Thyroid gland (tissue), 4 donors: ENCODE data around the gene KIF25.

Experiments used
- POLR2A ChIP-seq, 2 donors: fragments of 450-650 bp; IDR thresholded peaks; one replicate each; pipeline ENCODE4 v1.6.1; 2017; ENCODE audit warnings: antibody characterized with exemption in 2 of 2, mild to moderate bottlenecking in 2 of 2, moderate library complexity in 1 of 2
- TF ChIP-seq, protein P1 (sequence below), 6 experiments: fragments of 200-600 bp in 3 of 6; fragments of 450-650 bp in 3 of 6; sonication (generic) in 3 of 6; IDR thresholded peaks; one replicate each; pipeline ENCODE4 v1.5.1; 2016 to 2019; ENCODE audit warnings: antibody characterized with exemption in 6 of 6, mild to moderate bottlenecking in 2 of 6, inconsistent platforms in 1 of 6, moderate library complexity in 1 of 6

DNA sequence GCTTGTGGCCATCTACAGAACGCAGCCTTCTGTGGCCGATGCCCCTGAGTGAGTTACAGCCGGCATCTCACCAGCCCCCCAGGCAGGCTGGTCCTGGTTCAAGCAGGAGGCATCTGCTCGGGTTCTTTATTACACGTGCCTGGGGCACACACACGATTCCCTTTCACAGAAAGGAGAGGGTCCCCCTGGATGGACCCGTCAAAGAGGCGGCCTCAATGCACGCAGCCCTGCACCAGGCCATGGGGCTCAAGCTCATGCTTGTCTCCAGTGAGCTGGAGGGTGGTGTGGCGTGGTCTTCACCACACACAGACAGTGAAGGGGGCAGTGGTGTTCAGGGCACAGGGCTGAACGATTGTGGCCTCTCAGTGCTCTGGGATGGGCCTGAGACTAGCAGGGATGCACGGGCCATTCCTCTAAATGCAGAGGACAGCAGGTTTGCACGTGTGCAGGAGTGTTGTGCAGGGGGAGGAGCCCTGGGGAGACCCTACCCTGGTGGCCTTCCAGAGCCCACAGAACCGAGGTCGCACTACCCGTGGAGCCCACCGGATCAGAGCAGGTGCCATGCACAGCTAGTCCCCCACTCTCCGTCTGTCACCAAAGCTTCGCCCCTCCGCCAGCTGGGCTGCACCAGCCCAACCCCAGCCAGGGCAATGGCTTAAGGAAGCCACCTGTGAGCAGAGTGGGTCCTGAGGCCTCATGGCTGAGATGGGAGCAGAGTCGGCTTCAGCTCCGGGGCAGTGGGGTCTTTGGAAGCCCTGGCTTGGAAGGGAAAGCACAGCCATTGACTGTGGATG lies 58.4 kb downstream of the KIF25 start:
- TF ChIP-seq POLR2A (IDR thresholded peaks at IDR 0.05), result no peak
- TF ChIP-seq, protein P1, sequence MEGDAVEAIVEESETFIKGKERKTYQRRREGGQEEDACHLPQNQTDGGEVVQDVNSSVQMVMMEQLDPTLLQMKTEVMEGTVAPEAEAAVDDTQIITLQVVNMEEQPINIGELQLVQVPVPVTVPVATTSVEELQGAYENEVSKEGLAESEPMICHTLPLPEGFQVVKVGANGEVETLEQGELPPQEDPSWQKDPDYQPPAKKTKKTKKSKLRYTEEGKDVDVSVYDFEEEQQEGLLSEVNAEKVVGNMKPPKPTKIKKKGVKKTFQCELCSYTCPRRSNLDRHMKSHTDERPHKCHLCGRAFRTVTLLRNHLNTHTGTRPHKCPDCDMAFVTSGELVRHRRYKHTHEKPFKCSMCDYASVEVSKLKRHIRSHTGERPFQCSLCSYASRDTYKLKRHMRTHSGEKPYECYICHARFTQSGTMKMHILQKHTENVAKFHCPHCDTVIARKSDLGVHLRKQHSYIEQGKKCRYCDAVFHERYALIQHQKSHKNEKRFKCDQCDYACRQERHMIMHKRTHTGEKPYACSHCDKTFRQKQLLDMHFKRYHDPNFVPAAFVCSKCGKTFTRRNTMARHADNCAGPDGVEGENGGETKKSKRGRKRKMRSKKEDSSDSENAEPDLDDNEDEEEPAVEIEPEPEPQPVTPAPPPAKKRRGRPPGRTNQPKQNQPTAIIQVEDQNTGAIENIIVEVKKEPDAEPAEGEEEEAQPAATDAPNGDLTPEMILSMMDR (IDR thresholded peaks at IDR 0.05), result no peak
